ENCODE data around the gene CRMP1. TPM values are rescaled to one million over a fixed set of nuclear protein-coding genes. Genes with fewer than 3 reads are reported as not detected.

The CRMP1 gene
- total and polyA plus RNA-seq, 2 of the 4 experiments (the other 2 are of a cell fraction) = 4.1 to 7.4 TPM

DNA sequence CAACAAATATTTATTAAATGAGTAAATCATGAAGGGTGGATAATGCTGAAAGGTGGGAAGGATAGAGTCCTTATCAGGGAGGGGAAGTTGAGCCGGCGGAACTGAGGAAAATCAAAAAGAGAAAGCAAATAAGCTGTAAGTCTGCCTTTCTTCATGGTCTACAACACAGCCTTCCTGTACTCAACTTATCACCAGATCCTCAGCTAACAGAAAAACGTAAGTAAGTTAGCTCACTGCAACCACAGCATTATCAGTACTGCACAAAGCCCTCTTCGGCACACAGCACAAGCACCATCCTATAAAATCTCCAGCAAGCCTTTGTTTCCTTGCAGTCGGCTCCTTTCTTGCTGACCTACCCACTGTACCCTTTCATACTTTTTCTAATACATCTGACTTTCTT, 70.3 kb downstream of the CRMP1 start:
- no peak overlapping the region for H2AFZ ChIP-seq (replicated peaks; ENCODE audit: low read length, poor library complexity)
- H3K18ac ChIP-seq (ENCODE audit: low read depth, low read length) = no peak overlapping the region
- H2BK20ac ChIP-seq (ENCODE audit: low read depth, low read length) = no peak overlapping the region
- dilution Hi-C loops (cut with HindIII; ENCODE audit: low sequenced_read_pairs, unreplicated experiment) = no loop called here
- no TSS peak for BruUV-seq (replicated peaks)
- TF ChIP-seq POLR2A (IDR thresholded peaks at IDR 0.05; ENCODE audit: low read depth, low read length) = no peak
- TF ChIP-seq FOS (IDR thresholded peaks at IDR 0.05; ENCODE audit: low read depth, low read length) = no peak
- TF ChIP-seq, protein P1, sequence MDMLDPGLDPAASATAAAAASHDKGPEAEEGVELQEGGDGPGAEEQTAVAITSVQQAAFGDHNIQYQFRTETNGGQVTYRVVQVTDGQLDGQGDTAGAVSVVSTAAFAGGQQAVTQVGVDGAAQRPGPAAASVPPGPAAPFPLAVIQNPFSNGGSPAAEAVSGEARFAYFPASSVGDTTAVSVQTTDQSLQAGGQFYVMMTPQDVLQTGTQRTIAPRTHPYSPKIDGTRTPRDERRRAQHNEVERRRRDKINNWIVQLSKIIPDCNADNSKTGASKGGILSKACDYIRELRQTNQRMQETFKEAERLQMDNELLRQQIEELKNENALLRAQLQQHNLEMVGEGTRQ (IDR thresholded peaks at IDR 0.05; ENCODE audit: low read depth, low read length) = no peak
- TF ChIP-seq RAD21 (IDR thresholded peaks at IDR 0.05; ENCODE audit: low read length) = no peak
- no peak for TF ChIP-seq RFX5 (IDR thresholded peaks at IDR 0.05; ENCODE audit: low read depth, low read length)
- TF ChIP-seq SMC3 (IDR thresholded peaks at IDR 0.05; ENCODE audit: low read depth, low read length) = no peak
- no peak for TF ChIP-seq MAFK (IDR thresholded peaks at IDR 0.05; ENCODE audit: low read depth, low read length)
- TF ChIP-seq CEBPB (IDR thresholded peaks at IDR 0.05; ENCODE audit: low read depth, low read length) = no peak
- no peak for TF ChIP-seq RCOR1 (IDR thresholded peaks at IDR 0.05; ENCODE audit: insufficient replicate concordance, low read length)
- TF ChIP-seq, protein P2, sequence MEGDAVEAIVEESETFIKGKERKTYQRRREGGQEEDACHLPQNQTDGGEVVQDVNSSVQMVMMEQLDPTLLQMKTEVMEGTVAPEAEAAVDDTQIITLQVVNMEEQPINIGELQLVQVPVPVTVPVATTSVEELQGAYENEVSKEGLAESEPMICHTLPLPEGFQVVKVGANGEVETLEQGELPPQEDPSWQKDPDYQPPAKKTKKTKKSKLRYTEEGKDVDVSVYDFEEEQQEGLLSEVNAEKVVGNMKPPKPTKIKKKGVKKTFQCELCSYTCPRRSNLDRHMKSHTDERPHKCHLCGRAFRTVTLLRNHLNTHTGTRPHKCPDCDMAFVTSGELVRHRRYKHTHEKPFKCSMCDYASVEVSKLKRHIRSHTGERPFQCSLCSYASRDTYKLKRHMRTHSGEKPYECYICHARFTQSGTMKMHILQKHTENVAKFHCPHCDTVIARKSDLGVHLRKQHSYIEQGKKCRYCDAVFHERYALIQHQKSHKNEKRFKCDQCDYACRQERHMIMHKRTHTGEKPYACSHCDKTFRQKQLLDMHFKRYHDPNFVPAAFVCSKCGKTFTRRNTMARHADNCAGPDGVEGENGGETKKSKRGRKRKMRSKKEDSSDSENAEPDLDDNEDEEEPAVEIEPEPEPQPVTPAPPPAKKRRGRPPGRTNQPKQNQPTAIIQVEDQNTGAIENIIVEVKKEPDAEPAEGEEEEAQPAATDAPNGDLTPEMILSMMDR (conservative IDR thresholded peaks at IDR 0.05; ENCODE audit: low read depth, low read length) = no peak
- no peak for TF ChIP-seq MXI1 (IDR thresholded peaks at IDR 0.05; ENCODE audit: borderline replicate concordance, low read depth, low read length)
- TF ChIP-seq, protein P3, sequence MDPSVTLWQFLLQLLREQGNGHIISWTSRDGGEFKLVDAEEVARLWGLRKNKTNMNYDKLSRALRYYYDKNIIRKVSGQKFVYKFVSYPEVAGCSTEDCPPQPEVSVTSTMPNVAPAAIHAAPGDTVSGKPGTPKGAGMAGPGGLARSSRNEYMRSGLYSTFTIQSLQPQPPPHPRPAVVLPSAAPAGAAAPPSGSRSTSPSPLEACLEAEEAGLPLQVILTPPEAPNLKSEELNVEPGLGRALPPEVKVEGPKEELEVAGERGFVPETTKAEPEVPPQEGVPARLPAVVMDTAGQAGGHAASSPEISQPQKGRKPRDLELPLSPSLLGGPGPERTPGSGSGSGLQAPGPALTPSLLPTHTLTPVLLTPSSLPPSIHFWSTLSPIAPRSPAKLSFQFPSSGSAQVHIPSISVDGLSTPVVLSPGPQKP (IDR thresholded peaks at IDR 0.05; ENCODE audit: borderline replicate concordance, low read depth, low read length) = no peak
- no peak for TF ChIP-seq MAZ (IDR thresholded peaks at IDR 0.05; ENCODE audit: borderline replicate concordance, low read depth, low read length)
- TF ChIP-seq BHLHE40 (IDR thresholded peaks at IDR 0.05; ENCODE audit: low read depth, low read length) = no peak
- no peak for TF ChIP-seq CHD1 (IDR thresholded peaks at IDR 0.05; ENCODE audit: low read depth, low read length)
- TF ChIP-seq NFE2L2 (IDR thresholded peaks at IDR 0.05; ENCODE audit: low read depth, low read length) = no peak
- H3K79me1 ChIP-seq (ENCODE audit: low read depth in 1 of 2, low read length in 2 of 2) = peaks cover 1 to 11% of the 10 kb centered on the region in 2 experiments; a peak in 2 of 4 replicates
- peaks cover 55% of the 10 kb centered on the region for H3K36me3 ChIP-seq (ENCODE audit: control insufficient read depth, insufficient read depth, low read length)
- 90% methylated on average over 2 of the region's 5 CpGs; no CpG with 5 or more reads in 1 of the 2 experiments for WGBS, 2 experiments (ENCODE audit: extremely low coverage in 2 of 2, insufficient read length in 1 of 2)
- peaks cover 14% of the 10 kb centered on the region; the same call in 1 of the 2 replicates for H4K20me1 ChIP-seq (ENCODE audit: insufficient read depth, low read length)
- H3K4me1 ChIP-seq (ENCODE audit: control insufficient read depth, insufficient read depth, low read length) = no peaks in the 10 kb centered on the region
- ChIA-PET POLR2A (ENCODE audit: unreplicated experiment) (interaction anchor here (0.6 to 0.7 kb wide), 2 partner anchors 88 to 673 kb away, joined by 7 to 16 read pairs; no protein-coding TSS in a partner anchor), CTCF (interaction anchor here (0.8 kb wide), 1 partner anchor 9 kb away, joined by 5 read pairs; no protein-coding TSS in a partner anchor)
- no peak overlapping the region for H2AK5ac ChIP-seq (ENCODE audit: low read depth, low read length)
- no peaks in the 10 kb centered on the region for H3K27me3 ChIP-seq (ENCODE audit: control insufficient read depth, insufficient read depth, low read length)
- H4K8ac ChIP-seq (ENCODE audit: low read depth in 2 of 2, low read length in 2 of 2) = no peak overlapping the region
- H3K4me3 ChIP-seq (ENCODE audit: insufficient read depth, low read depth, low read length) = no peak overlapping the region
- no peak overlapping the region for H2AK9ac ChIP-seq (replicated peaks; ENCODE audit: low read depth, low read length, poor library complexity)
- no peak overlapping the region for H2BK120ac ChIP-seq (ENCODE audit: low read depth, low read length)
- no peak overlapping the region for H3K9ac ChIP-seq (ENCODE audit: low read depth, low read length)
- H3K9me1 ChIP-seq (ENCODE audit: insufficient read depth, low read length) = peaks cover 11% of the 10 kb centered on the region
- no peak overlapping the region for H3K4ac ChIP-seq (ENCODE audit: low read depth, low read length)
- H2BK15ac ChIP-seq (ENCODE audit: low read depth, low read length) = no peak overlapping the region
- H3K14ac ChIP-seq (replicated peaks; ENCODE audit: low read depth, low read length) = no peak overlapping the region
- ATAC-seq (ENCODE audit: low read depth) = no peak
- no peak overlapping the region for H3K27ac ChIP-seq (ENCODE audit: insufficient read depth, low read length)
- H4K5ac ChIP-seq (ENCODE audit: low read depth, low read length) = no peak overlapping the region
- H2BK5ac ChIP-seq (ENCODE audit: low read depth, low read length, poor library complexity, severe bottlenecking) = no peak overlapping the region
- DNase-seq = no peak
- intact Hi-C loops (cut with micrococcal nuclease) = loop anchor here (10.0 kb wide), 1 partner anchor 438 kb away; no protein-coding TSS in a partner anchor
- H3K4me2 ChIP-seq (ENCODE audit: low read depth, low read length) = no peak overlapping the region
- in situ Hi-C loops (cut with MboI; ENCODE audit: low sequenced_read_pairs) = no loop called here
- H3K56ac ChIP-seq (ENCODE audit: extremely low read depth, insufficient read depth, low read length) = no peak overlapping the region
- no peak overlapping the region for H4K91ac ChIP-seq (ENCODE audit: insufficient read depth, low read depth, low read length)
- no peak overlapping the region for H3K23ac ChIP-seq (ENCODE audit: low read depth, low read length)
- H3K9me3 ChIP-seq (ENCODE audit: control insufficient read depth, insufficient read depth, low read length) = no peaks in the 10 kb centered on the region
